ENCODE data around the gene CYB561D2.

- TF ChIP-seq TAF1 (IDR thresholded peaks at IDR 0.05; ENCODE audit: low read depth) (no peak), REST (IDR thresholded peaks at IDR 0.05; ENCODE audit: low read depth) (no peak), EP300 (IDR thresholded peaks at IDR 0.05; ENCODE audit: borderline replicate concordance) (no peak), MAX (IDR thresholded peaks at IDR 0.05) (no peak), CREB1 (IDR thresholded peaks at IDR 0.05; ENCODE audit: low read depth) (no peak), USF1 (IDR thresholded peaks at IDR 0.05) (no peak), YY1 (IDR thresholded peaks at IDR 0.05; ENCODE audit: low read depth) (no peak), EGR1 (IDR thresholded peaks at IDR 0.05) (no peak)
Measured at GRCh38 chr3:50378757-50379156, 28.1 kb downstream of the CYB561D2 start.

All from Ishikawa (cell line).